HG02642 (cell line): Measurements from ENCODE around the gene NPHS2.

Experiments used
- ATAC-seq: cut with Tn5 transposase; IDR thresholded peaks from one replicate; pipeline ENCODE4 v1.9.1; 2021; ENCODE audit warnings: mild to moderate bottlenecking; ENCODE audit not compliant: unreplicated experiment, poor library complexity

Gene NPHS2

DNA sequence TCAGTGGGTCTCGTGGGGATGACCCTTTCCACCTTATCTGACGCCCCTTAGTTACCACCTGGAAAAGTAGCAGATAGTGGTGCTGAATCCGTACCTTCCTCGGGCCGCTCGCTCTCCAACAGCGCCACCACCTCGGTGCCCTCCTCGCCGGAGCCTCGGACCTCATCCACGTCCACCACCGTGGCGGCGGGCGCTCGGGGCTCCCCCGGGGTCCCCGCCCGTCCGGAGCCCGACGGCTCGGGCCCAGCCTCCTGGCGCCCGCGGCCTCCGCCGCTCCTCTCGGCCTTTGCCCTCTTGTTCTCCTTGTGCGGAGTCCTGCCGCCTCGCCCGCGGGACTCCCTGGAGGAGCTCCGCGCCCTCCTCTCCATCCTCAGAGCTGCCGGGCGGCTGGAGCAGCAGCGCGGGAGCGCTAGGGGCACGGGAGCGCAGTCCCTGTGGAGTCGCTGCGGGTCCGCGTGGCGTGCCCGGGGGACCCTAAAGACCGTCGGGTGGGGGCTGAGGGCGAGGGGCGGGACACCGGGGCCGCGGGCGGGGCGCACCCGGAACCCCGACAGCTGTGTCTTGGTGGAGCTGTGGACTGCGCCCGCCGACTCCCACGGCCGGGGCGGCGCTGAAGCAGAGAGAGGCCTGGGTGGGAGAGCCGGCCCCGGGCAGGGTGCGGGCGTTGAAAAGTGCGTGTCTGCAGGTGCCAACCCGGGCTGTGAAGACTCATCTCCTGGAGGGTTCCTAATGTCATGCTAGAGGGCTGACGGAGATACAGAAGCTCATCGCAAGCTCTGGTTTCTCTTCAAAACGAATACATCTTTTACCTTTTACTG lies at the start of gene NPHS2:
Gene NPHS2 (minus strand): TSS at position 452 of the 818 bp plus-strand sequence. CDS start 84 bp downstream, at position 368.
- ATAC-seq: no peak

DNA sequence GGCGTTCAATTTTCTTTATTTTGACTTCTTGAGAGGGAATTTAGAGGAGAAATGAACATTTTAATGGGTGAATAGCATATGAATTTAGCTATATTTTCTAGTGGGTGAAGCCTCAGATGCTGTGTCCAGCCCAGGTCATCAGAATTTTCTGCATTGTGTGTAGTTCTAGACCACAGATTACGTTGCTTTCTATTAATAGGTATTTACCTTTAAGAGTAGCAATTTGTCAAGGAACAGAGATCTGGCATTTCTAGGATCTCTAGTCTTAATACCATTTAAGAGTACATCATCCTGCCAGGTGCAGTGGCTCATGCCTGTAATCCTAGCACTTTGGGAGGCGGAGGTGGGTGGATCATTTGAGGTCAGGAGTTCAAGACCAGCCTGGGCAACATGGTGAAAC lies 36.6 kb upstream of the NPHS2 start:
- no peak for ATAC-seq

DNA sequence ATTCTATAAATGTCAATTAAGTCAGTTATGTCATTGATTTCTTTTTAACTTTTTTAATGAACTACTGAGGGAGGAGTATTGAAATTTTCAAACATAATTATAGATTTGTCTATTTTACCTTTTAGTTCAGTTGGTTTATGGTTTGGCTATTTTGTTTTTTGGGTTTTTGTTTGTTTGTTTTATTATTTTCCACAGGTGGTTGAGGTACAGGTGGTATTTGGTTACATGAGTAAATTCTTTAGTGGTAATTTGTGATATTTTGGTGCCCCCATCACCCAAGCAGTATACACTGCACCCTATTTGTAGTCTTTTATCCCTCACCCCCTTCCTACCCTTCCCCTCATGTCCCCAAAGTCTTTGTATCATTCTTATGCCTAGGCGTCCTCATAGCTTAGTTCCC lies 25.3 kb upstream of the NPHS2 start:
- ATAC-seq: no peak

- no peak for ATAC-seq
Measured at GRCh38 chr1:179599623-179600249, 24.0 kb upstream of the NPHS2 start.

GRCh38 chr1:179598631-179599030 lies 22.9 kb upstream of the NPHS2 start:
- ATAC-seq: no peak

DNA sequence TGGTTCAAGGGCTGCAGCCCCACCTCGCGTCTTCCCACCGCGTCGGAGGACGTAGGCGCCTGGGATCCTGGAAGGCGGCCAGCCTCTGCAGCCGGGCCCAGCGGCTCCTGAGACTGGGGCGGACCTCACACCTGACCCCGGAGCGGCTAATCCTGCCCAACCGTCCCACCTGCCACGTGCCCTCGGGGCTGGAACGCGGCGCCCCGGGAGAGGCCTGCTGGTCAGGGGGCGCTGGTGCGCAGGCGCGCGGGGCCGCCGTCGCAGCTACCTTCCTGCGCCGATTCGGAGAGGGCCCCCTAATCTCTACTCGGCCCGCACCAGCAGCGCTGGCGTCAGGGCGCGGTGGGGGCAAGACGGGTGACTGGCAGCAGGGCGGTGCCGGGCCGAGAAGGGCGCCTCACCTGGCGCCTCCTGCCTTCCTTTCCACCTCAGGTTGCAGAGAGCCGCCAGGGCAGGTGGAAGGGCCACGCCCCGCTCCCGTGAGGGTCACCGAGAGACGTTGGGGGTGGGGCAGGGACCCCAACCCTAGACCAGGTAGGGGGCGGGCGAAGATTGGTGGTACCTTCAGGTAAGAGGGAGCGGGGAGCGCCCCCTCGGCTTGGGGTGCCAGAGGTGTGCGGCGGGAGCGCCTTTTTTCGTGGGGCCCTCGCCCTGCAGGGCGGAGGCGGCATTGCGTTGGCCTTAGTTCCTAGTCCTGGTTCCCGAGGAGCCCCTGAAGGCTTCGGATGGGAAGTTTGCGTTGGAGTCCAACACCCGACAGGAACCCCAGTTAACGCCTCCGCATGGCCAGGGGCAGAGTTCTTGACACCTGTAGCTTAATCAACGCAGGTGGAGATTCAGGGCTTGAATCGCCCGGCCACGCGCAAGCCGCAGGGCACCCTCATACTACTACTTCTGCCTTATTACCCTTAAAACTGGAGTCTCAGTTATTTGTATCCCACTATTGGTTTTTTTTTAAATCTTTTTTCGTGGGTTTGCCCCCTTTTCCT lies 16.1 kb upstream of the NPHS2 start, which contains the start of gene TDRD5:
Gene TDRD5 (plus strand): TSS at position 241 of the 989 bp plus-strand sequence. CDS start 784 bp downstream, outside the sequence.
- ATAC-seq: no peak

GRCh38 chr1:179591253-179591591 lies 15.5 kb upstream of the NPHS2 start:
- ATAC-seq: no peak

DNA sequence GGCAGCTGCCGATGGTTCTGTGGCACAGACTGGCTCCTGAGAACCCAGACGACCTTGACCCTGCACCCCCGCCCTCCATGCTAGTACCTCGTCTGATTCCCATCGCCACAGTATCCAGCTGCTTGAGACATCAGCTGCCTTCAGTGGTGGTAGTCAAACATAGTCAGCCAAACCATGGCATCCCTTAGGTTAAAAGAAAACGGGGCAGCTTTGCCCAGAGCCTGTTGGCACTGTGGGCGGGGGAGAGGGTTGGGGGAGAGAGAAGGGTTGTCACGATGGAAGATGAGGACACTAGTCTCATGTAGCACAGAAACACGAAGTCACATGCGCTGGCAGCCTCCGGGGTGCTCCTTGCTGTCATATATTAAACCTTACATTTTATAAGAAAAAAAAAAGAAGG lies 14.9 kb upstream of the NPHS2 start:
- ATAC-seq: no peak

DNA sequence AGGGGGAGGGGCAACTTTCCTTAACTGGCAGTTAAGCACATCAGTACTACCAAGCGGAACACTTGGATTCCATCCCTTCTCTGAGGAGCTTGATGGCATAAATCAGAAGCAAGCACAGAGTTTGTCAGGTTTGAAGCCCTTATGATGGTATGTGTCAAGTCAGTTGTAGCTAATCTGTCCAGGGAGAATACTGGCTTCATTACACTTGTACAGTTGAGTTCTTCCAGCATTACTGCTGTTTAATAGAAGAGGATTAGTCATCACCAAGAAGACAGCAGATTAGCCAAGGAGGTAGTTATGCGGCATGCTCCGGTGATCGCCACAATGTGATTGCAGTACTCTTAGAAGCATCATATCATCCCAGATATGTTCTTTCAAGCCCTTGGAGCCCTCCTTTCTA lies 13.8 kb upstream of the NPHS2 start:
- ATAC-seq: no peak

DNA sequence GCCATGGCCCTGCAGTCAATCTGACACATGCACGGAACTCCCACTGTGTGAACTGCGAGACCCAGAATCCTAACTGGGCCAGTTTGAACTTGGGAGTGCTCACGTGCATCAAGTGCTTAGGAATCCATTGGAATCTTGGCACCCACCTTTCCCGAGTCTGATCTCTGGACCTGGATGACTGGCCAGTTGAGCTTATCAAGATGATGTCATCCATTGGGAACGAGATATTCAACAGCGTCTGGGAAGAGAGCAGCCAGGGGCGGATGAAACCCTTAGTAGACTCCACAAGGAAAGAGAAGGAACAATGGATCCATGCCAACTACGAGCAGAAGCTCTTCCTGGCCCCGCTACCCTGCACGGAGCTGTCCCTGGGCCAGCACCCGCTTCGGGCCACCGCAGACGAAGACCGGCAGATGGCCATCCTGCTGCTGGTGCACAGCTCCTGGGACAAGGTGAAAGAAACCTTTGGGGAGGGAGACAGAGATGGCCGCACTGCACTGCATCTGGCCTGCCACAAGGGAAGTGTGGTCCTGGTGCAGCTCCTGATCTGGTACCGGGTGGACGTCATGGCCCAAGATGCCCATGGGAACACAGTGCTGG lies 12.8 kb upstream of the NPHS2 start:
- no peak for ATAC-seq

DNA sequence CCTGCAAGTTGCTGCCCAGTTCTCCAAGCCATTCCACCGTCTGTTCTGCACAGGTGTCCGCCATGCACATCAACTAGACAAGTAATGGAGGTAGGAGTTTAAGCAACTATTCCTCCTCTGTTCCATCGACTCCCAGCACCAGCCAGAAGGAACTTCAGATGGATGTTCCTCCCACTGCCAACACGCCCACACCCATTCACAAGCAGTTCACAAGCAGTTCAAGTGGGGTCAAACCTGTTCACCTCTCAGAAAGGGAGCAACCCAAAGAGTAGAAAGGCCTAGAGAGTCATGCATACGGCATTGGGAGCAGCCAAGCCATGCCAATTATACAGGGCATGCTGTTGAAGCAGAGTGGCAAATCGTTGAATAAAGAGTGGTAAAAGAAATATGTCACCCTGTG lies 11.6 kb upstream of the NPHS2 start:
- no peak for ATAC-seq

DNA sequence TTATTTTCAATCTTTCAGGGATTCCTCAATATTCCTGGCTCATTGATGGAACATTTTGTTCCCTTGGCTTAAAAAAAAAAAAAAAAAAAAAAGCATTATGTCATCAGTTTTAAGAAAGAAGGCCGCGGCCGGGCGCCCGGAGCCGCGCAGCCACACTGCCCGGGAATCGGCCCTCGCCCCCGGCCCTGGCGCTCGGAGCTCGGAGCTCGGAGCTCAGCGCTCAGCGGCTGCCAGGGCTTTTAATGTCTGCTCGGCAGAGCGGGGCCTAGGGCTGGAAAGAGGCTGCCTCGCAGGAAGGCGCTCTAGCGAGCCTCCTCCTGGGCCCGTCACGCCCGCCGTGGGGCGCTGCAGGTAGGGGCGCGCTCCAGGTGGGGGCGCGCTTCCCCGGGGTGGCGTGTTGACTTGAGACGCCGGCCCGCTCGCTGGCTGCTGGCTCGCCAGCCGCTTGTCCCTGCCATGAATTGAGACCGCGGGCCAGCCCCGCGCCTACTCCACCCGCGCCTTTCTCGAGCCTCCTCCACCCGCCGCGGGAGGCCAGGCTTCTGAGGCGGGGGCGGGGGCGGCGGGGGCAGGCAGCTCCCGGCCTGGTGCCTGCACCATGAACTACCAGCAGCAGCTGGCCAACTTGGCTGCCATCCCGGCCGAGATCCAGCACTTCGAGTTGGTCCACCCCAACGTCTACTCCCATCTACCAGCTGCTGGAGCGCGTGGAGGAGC lies 10.5 kb upstream of the NPHS2 start:
- no peak for ATAC-seq

DNA sequence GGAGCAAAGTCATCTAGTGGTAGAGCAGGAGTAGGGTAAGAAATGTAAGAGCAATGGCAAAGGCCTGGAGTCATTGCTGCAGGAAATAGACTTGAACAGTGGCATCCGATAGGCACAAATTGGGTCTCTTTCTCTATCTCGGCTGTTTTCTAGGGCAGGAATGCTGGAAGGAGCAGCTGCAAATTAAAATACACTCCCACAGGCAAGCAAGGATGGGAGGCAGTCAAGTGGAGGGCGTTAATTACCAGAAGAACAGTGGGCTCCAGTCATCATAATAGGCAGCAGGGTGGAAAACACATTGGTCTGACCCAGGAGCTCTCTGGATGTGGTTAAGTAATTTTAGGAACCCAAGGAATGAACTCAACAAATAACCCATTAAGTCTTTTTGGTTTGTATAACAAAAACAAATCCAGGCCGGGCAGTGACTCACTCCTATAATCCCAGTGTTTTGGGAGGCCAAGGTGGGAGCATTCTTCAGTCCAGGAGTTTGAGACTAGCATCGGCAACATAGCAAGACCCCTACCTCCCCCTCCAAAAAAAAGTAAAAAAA lies 8.1 kb upstream of the NPHS2 start:
- ATAC-seq: no peak

DNA sequence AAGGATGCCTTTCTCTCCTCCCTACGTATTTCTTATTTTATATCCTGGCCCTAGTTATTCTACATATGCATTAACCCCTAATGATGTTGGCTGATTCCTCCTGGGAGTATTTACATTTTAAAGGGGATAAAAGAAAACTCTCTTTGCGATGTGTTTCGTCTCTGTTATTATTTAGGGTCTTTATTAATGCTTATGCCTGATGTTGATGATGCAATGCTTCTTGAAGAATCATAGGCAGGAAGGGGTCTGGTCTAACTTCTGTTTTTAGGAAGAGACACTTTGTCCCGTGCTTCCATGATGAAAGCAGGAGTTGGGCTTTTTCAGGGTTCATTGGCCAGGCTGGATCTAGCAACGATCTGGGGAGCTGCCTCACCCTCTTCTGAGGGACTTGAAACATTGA lies 761 bp upstream of the NPHS2 start:
- no peak for ATAC-seq

GRCh38 chr1:179558078-179558477 lies 17.7 kb downstream of the NPHS2 start:
- no peak for ATAC-seq

- ATAC-seq: no peak
Measured at GRCh38 chr1:179554427-179554826, 21.3 kb downstream of the NPHS2 start.

DNA sequence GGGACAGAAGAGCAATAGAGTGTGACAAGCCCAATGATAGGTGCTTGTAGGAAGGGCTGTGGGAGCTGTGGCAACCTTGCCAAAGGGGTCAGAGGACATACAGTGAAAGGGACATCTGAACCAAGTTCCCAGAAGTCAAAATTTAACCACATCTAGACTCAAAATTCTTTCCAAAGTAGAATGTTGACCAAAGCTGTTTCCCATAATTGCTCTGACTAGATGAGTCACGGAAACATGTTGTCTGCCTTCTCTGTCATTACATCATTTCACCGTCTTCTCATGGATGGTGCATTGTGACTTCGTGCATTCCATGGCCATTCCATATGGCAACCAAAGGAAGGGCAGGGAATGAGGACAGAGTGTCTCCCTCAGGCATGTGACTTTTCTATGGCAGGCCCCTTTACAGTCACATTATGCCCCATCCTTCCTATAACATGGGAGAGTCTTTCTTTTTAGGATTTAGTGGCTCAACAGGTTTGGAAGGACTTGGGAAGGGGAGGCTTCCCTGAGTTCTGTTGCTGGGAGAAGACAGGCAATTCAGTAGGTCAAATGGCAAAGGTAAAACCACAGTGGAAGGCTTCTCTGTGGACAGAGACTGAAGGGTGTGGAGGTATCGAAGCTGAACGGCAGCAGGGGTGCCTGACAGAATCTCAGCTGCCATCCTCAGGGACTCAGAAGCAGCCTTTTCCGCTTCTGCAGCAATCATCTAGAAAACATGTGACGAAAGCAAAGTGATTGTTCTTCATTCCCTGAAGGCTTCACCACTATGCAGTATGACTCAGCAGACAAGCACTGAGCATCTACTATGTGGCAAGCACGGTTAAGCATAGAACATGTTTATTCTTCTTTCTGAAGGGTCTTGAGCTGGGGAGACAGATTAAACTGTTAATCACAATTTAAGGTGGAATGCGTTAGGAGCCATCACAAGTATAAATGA lies 24.7 kb downstream of the NPHS2 start:
- ATAC-seq: no peak

GRCh38 chr1:179549368-179549700 lies 26.4 kb downstream of the NPHS2 start:
- no peak for ATAC-seq
